HG03135 (cell line): ENCODE results near the gene POU6F2.
"Not testable (repeated sequence)": the region's sequence is repeated elsewhere in the genome, so short reads cannot be mapped to it uniquely, and the experiment has no call there.

Source experiments
- ATAC-seq: cut with Tn5 transposase; IDR thresholded peaks from one replicate; pipeline ENCODE4 v1.9.1; 2021; ENCODE audit warnings: mild to moderate bottlenecking, moderate library complexity; ENCODE audit not compliant: unreplicated experiment

The POU6F2 gene

GRCh38 chr7:39183796-39184195, 206.1 kb downstream of the POU6F2 start:
- no peak for ATAC-seq

GRCh38 chr7:39184391-39184790, 206.7 kb downstream of the POU6F2 start:
- ATAC-seq = no peak

GRCh38 chr7:39186131-39186530, 208.4 kb downstream of the POU6F2 start:
- no peak for ATAC-seq

GRCh38 chr7:39186671-39187070, 209.0 kb downstream of the POU6F2 start:
- no peak for ATAC-seq

- ATAC-seq = no peak
These were observed 209.4 kb downstream of the POU6F2 start for GRCh38 chr7:39187130-39187529.

- no peak for ATAC-seq
These were observed 214.8 kb downstream of the POU6F2 start for GRCh38 chr7:39192476-39192875.

- ATAC-seq = not testable (repeated sequence)
These were observed 216.7 kb downstream of the POU6F2 start for GRCh38 chr7:39194388-39194787.

GRCh38 chr7:39195967-39196366, 218.3 kb downstream of the POU6F2 start:
- ATAC-seq = no peak

- ATAC-seq = no peak
These were observed 220.1 kb downstream of the POU6F2 start for GRCh38 chr7:39197831-39198230.

- ATAC-seq = no peak
These were observed 220.8 kb downstream of the POU6F2 start for GRCh38 chr7:39198556-39198955.

- no peak for ATAC-seq
These were observed 221.3 kb downstream of the POU6F2 start for GRCh38 chr7:39199006-39199405.

GRCh38 chr7:39199951-39200350, 222.2 kb downstream of the POU6F2 start:
- no peak for ATAC-seq

- ATAC-seq = no peak
These were observed 224.3 kb downstream of the POU6F2 start for GRCh38 chr7:39202041-39202440.

GRCh38 chr7:39210362-39210761, 232.7 kb downstream of the POU6F2 start:
- ATAC-seq = no peak

- ATAC-seq = no peak
These were observed 233.9 kb downstream of the POU6F2 start for GRCh38 chr7:39211581-39211980.

GRCh38 chr7:39212876-39213275, 235.2 kb downstream of the POU6F2 start:
- ATAC-seq = no peak

- ATAC-seq = no peak
These were observed 240.1 kb downstream of the POU6F2 start for GRCh38 chr7:39217783-39218182.

GRCh38 chr7:39219869-39220268, 242.2 kb downstream of the POU6F2 start:
- no peak for ATAC-seq

- no peak for ATAC-seq
These were observed 244.2 kb downstream of the POU6F2 start for GRCh38 chr7:39221901-39222300.

- no peak for ATAC-seq
These were observed 251.2 kb downstream of the POU6F2 start for GRCh38 chr7:39228946-39229345.

- no peak for ATAC-seq
These were observed 256.3 kb downstream of the POU6F2 start for GRCh38 chr7:39233851-39234529.

GRCh38 chr7:39238234-39238869, 260.6 kb downstream of the POU6F2 start:
- no peak for ATAC-seq

- ATAC-seq = no peak
These were observed 263.2 kb downstream of the POU6F2 start for GRCh38 chr7:39240864-39241263.
